Glomerular visceral epithelial cell (primary cell): ENCODE measurements around the gene MTG2.
A peak's percentile ranks its signal among the peaks of the same experiment; 100 is the strongest.

Source experiments
- DNase-seq: peaks from one replicate; pipeline ENCODE4 v3.0.0-alpha.2; 2016; ENCODE audit errors: extremely low spot score

Gene MTG2

GRCh38 chr20:62219992-62220665 lies 37.3 kb downstream of the MTG2 start, which contains the start of gene HRH3:
TSS of gene HRH3 (minus strand) at chr20:62220278. CDS start at chr20:62219970, 308 bp downstream.
- DNase-seq = peak; percentile 55

GRCh38 chr20:62220666-62221568 lies 38.1 kb downstream of the MTG2 start:
- DNase-seq = no peak

- no peak for DNase-seq
Observed at GRCh38 chr20:62222266-62222850, 39.5 kb downstream of the MTG2 start.

- DNase-seq = no peak
Observed at GRCh38 chr20:62222972-62223371, 40.1 kb downstream of the MTG2 start.

GRCh38 chr20:62223571-62223970 lies 40.7 kb downstream of the MTG2 start:
- DNase-seq = no peak

- no peak for DNase-seq
Observed at GRCh38 chr20:62224113-62224855, 41.5 kb downstream of the MTG2 start.

GRCh38 chr20:62225026-62225425 lies 42.2 kb downstream of the MTG2 start:
- DNase-seq = no peak

- no peak for DNase-seq
Observed at GRCh38 chr20:62225820-62226635, 43.2 kb downstream of the MTG2 start.

GRCh38 chr20:62226707-62227590 lies 44.1 kb downstream of the MTG2 start:
- DNase-seq = no peak

- no peak for DNase-seq
Observed at GRCh38 chr20:62227591-62227976, 44.8 kb downstream of the MTG2 start.

GRCh38 chr20:62227977-62228958 lies 45.4 kb downstream of the MTG2 start:
- no peak for DNase-seq

GRCh38 chr20:62228982-62229545 lies 46.2 kb downstream of the MTG2 start:
- no peak for DNase-seq

- DNase-seq = no peak
Observed at GRCh38 chr20:62229667-62230066, 46.8 kb downstream of the MTG2 start.

GRCh38 chr20:62230276-62230675 lies 47.4 kb downstream of the MTG2 start:
- DNase-seq = no peak

GRCh38 chr20:62230696-62231095 lies 47.9 kb downstream of the MTG2 start:
- DNase-seq = no peak

GRCh38 chr20:62231292-62231691 lies 48.5 kb downstream of the MTG2 start:
- no peak for DNase-seq

- DNase-seq = no peak
Observed at GRCh38 chr20:62232194-62232593, 49.4 kb downstream of the MTG2 start.
